Measurements from ENCODE around the gene LATS2. TPM values are rescaled to one million over a fixed set of nuclear protein-coding genes. Genes with fewer than 3 reads are reported as not detected.

LATS2 gene
- total and polyA plus RNA-seq, 2 of the 8 experiments (the other 6 are each of a cell fraction or from before 2014, with no cell fraction given) = 8.3 to 26.2 TPM

DNA sequence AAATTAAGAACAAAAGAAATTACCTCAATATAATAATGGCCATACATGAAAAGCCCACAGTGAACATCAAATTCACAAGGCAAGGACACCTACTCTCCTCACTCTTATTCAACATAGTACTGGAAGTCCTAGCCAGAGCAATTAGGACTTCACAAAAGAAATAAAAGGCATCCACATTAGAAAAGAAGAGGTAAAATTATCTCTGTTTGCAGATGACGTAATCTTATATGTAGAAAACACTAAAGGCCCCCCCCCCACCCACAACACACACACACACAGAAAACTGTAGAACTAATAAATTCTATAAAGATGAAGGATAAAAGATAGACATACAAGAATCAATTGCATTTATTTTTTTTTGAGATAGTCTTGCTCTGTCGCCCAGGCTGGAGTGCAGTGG is 25.5 kb upstream of the LATS2 start:
- Histone ChIP-seq H3K18ac (ENCODE audit: extremely low read depth, low read length) (no peak overlapping the region), H4K5ac (ENCODE audit: insufficient read length, low read depth, low read length) (no peak overlapping the region), H3K4me3 (ENCODE audit: extremely low read depth in 1 of 4, insufficient read depth in 2 of 4, low read depth in 3 of 4, low read length in 4 of 4) (no peak overlapping the region), H2BK5ac (ENCODE audit: low read depth, low read length) (no peak overlapping the region), H4K20me1 (replicated peaks in 1 of 2; ENCODE audit: control insufficient read depth in 1 of 2, insufficient read depth in 2 of 2, low read length in 2 of 2) (no peaks in the 10 kb centered on the region), H3K79me2 (ENCODE audit: control insufficient read depth in 1 of 2, insufficient read depth in 2 of 2, low read length in 2 of 2) (no peaks in the 10 kb centered on the region), H2BK20ac (ENCODE audit: low read length) (no peak overlapping the region), H3K14ac (ENCODE audit: insufficient read length) (no peak overlapping the region), H3K36me3 (ENCODE audit: control insufficient read depth in 2 of 4, insufficient read depth in 4 of 4, low read length in 3 of 4) (no peaks in the 10 kb centered on the region), H3K9ac (replicated peaks in 1 of 4; ENCODE audit: extremely low read depth in 1 of 4, low read depth in 3 of 4, low read length in 3 of 4) (no peak overlapping the region), H2BK12ac (ENCODE audit: low read depth, low read length) (no peak overlapping the region), H3K23me2 (ENCODE audit: low read depth, low read length) (no peaks in the 10 kb centered on the region), H2AK5ac (ENCODE audit: low read depth, low read length) (no peak overlapping the region), H3K27me3 (replicated peaks in 1 of 4; ENCODE audit: control insufficient read depth in 3 of 4, extremely low read depth in 1 of 4, insufficient read depth in 3 of 4, low read length in 3 of 4) (no peaks in the 10 kb centered on the region), H3K4ac (replicated peaks; ENCODE audit: insufficient read length, low read depth, low read length) (no peak overlapping the region), H2BK15ac (ENCODE audit: low read length) (no peak overlapping the region), H4K91ac (replicated peaks; ENCODE audit: insufficient read length, low read length) (no peak overlapping the region), H3K27ac (ENCODE audit: low read depth, low read length) (no peak overlapping the region), H3K9me3 (ENCODE audit: insufficient read depth in 2 of 2, low read depth in 1 of 2, low read length in 1 of 2) (no peaks in the 10 kb centered on the region), H4K8ac (ENCODE audit: extremely low read depth, insufficient read depth, low read length) (no peak overlapping the region), H3K4me1 (replicated peaks in 1 of 4; ENCODE audit: control insufficient read depth in 3 of 4, insufficient read depth in 4 of 4, low read length in 3 of 4) (no peaks in the 10 kb centered on the region), H3K56ac (replicated peaks; ENCODE audit: insufficient read length, low read depth, low read length) (no peak overlapping the region), H3K4me2 (ENCODE audit: insufficient read depth in 1 of 2, low read depth in 2 of 2, low read length in 2 of 2) (no peak overlapping the region), H2AFZ (ENCODE audit: low read length) (no peak overlapping the region), H3K23ac (ENCODE audit: insufficient read length) (no peak overlapping the region), H2BK120ac (replicated peaks; ENCODE audit: low read depth, low read length) (no peak overlapping the region), H3K79me1 (ENCODE audit: low read depth, low read length) (no peaks in the 10 kb centered on the region)
- POLR2A ChIA-PET (ENCODE audit: partially characterized antibody) = no interaction called here
- CTCF ChIA-PET (ENCODE audit: partially characterized antibody) = no interaction called here
- WGBS, 2 experiments (ENCODE audit: extremely low coverage in 1 of 2, insufficient coverage in 1 of 2, insufficient read length in 1 of 2, insufficient replicate concordance in 2 of 2, low coverage in 1 of 2, low lambda C conversion rate in 2 of 2, missing lambda C conversion rate in 1 of 2) = 78% methylated on average over 2 of the region's 2 CpGs; no CpG with 5 or more reads in 1 of the 2 experiments
- DNase-seq (ENCODE audit: low read depth in 1 of 2, low spot score in 2 of 2) (no peak), FAIRE-seq (peak; percentile 60)
- TF ChIP-seq ZNF274 (IDR thresholded peaks at IDR 0.05; ENCODE audit: borderline replicate concordance, extremely low read depth, low read length) (no peak), MAX (IDR thresholded peaks at IDR 0.05) (no peak), HDAC2 (IDR thresholded peaks at IDR 0.05; ENCODE audit: borderline replicate concordance in 1 of 2, low read depth in 2 of 2, low read length in 2 of 2) (no peak)
